NCI-H345 (cell line): ENCODE results near the gene DPY19L3.
"Not testable (repeated sequence)": the region's sequence is repeated elsewhere in the genome, so short reads cannot be mapped to it uniquely, and the experiment has no call there.

Experiments used
- DNase-seq: peaks from one replicate; lab custom pipeline; 2025; lab: John Stamatoyannopoulos, UW

Gene DPY19L3

DNA sequence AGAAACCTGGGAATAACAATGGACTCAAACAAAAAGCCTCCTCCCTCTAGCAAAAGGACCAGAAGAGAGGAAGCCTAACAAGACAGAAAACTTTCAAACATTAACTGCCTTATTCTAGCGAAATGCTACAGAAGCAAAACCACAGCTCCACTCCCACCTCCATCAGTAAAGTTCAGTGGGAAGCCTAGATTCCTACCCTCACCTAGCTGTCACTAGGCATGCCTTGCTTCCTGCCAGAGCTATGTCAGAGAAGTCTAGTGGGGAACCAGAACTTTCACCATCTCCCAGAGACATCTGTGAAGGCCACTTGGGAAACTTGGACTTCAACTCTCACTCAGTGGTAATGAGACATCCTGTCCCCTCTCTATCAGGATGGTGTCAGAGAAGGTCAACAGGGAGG lies 37.1 kb downstream of the DPY19L3 start:
- DNase-seq = no peak

DNA sequence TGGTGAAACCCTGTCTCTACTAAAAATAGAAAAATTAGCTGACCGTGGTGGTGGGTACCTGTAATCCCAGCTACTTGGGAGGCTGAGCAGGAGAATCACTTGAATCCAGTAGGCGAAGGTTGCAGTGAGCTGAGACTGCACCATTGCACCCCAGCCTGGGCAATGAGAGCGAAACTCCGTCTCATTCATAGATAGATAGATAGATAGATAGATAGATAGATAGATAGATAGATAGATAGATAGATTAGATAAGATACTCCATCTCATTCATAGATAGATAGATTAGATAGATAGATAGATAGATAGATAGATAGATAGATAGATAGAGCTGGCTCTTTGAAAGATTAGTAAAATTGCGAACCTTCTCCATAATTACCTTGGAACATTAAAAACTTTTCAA lies 42.0 kb downstream of the DPY19L3 start:
- DNase-seq = not testable (repeated sequence)

DNA sequence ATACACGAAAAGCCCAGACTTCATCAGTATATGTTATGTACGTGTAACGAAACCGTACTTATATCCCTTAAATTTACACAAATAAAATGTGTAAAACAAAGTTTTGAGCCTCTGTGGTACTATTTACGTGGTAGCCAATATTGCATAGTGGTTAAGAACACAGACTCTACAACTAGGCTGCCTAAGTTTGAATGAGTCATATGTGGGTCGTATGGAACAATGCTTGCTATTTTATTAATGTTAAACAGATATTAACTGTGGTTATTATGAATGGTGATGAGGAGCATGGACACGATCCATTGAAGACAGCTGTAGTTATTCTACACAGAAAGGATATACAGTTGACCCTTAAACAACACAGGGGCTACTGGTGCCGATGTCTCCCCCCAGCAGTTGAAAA lies 42.5 kb downstream of the DPY19L3 start:
- no peak for DNase-seq

DNA sequence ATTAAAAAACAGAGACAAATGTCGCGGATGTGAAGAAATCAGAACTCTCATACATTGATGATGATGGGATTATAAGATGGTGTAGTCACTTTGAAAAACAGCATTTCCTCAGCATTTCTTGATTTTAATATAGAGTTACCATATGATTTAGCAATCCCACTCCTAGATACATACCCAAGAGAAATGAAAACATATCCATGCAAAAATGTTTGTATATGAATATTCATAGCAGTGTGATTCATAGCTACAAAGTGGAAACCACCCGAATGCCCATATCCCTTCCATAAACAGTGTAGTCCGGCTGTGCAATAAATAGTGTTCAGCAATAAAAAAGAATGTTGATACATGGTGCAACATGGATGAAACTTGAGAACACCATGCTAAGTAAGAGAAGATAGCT lies 44.6 kb downstream of the DPY19L3 start:
- no peak for DNase-seq

DNA sequence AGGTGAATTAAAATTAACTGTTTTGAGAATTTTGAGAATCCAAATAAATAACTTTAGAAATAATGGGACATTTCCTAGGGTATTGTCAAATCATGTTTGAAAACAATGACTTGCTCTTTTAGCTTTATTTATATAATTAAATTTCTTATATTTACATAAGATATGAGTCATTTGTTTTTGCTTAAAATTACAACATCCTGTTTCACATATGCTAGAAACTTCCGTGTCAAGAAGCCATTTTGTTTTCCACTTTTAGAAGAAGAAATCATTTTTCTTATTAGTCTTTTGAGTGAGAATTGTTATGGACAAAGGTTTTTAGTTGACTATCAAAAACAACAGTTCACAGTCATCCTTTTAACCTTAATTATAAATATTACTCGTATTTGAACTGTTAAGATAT lies 48.2 kb downstream of the DPY19L3 start:
- DNase-seq = no peak

DNA sequence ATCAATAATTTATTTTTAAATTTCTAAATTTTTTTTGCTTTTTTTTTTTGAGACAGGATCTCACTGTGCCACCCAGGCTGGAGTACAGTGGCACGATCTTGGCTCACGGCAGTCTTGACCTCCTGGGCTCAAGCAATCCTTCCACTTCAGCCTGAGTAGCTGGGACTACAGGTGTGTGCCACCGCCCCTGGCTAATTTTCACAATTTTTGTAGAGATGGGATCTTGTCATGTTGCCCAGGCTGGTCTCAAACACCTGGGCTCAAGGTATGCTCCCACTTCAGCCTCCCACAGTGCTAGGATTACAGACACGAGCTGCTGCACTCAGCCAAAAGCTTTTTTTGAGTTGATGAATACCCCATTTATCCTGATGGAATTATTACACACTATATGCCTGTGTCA lies 50.8 kb downstream of the DPY19L3 start:
- no peak for DNase-seq

DNA sequence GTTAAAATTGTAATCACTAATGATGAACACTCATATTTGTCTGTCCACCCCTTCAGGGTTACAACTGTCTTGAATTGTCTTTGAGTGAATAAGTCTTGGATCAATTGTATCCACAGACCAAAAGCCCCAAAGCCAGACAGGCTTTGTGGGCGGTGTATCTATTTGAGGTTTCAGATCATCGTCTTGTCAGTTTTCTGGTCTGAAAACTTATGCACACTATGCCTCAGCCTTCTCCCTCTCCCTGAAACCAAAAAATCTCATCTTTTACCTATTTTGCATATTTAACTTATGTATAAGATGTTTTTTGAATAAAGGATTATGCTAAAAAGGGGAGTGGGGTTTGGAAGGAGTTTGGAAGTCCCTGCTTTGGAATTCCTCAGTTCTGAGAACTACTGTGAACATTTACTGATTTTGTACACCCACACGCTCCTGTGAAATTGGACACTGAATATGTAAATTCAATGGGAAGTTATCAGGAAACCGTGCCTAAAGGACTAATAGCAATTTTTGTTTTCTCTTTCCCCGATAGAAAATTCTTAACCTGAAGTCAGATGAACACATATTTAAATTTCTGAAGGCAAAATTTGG lies 52.1 kb downstream of the DPY19L3 start:
- DNase-seq = no peak

DNA sequence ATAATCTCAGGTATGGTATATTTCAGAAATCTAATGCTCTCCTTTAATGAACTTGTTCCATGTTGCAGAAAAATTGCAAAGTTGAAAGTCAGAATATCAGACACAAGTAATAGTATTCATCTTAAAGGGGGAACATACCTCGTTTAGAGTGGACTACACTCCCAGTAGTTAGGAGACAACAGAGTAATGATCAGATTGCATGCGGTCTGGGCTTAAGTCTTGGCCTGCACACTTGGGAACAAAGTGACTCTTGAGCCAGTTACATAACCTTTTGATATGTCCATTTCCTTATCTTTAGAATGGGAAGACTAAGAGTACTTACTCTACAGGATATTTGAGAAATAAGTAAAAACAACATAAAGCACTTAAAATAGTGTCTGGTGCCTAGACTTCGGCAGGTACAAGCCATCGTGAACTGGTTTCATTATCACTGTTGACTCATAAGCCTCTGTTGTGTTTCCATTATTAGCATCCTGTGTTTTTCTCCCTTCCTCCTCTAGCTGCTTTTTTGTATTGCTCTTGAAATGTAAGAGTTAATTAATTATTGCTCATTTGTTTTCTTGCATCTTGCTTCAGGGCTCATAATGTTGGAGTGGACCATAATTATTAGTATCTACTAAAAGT lies 53.0 kb downstream of the DPY19L3 start:
- no peak for DNase-seq

DNA sequence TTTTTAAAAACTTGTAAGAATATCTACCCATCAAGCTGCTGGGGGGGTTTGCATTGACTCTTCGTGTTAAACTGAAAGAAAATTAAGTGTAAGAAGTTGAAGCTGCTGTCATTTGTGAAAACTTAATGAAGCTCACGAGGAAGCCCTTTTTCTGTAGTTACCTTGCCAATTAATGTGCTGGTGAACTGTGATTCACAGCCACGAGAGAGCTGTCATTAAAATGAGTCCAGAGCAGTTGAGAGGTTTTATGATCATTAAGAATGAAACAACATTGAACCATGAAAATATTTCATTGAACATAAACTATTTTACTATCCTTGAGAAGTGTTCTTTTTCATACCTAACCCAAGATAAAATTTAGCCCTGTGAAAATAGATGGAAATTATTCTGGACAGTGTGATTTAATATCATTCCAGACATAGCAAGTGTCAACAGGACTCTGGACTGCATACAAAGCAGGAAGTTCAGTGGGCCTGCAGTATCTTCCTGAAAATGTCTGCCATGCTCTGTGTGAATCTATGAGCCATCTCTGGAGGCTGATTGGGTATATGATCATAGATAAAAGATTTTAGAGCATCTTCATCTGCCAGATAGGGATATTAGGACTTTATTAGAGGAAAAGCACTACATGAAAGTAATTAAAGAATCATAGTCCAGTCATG lies 53.8 kb downstream of the DPY19L3 start:
- no peak for DNase-seq

DNA sequence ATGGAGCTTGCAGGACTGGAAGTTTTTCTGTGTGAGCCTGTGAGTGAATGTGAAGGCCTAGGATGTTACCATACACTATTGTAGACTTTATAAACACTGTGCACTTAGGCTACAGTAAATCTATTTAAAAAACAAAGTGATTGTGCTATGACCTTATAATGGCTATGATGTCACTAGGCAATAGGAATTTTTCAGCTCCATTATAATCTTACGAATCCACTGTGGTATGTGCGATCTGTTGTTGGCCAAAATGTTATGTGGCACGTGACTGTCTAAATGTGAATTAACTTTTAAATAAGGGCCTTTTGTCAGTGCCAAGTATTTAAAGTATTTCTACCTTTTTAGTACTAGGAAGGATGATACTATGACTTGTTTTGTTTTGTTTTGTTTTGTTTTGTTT lies 54.9 kb downstream of the DPY19L3 start:
- no peak for DNase-seq

DNA sequence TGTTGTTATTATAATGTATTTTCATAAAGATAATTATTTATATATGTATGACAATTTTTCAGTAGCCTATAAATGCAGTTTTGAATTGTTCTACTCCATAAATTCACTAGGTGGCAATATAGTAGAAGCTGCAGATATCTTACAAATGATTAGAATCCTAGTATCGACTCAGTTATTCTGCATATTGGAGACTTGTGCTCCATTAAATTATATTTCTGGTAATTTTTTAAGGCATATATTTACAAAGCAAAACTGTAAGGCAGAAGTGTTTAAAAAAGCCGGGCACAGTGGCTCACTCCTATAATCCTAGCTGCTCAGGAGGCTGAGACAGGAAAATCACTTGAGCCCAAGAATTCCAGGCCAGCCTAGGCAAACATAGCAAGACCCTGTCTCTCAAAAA lies 58.7 kb downstream of the DPY19L3 start:
- peak; percentile 44 for DNase-seq

DNA sequence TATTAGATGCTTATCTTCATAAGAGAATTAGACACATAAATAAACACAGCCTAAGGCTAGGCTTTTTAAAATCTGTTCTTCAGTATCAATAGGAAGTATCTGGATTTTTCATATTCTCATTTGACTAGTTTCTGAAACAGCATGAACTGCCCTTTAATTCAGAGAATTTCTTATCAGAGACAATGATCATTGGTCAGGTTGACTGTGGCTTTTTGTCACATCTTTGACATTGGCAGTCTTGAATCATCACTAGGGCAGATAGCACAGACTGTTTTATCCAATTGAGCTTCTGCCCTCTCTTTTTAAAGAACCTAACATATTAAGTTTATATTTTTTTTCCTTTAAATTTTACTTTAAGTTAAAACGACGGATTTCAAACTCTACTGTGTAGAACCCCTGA lies 59.6 kb downstream of the DPY19L3 start:
- DNase-seq = no peak

DNA sequence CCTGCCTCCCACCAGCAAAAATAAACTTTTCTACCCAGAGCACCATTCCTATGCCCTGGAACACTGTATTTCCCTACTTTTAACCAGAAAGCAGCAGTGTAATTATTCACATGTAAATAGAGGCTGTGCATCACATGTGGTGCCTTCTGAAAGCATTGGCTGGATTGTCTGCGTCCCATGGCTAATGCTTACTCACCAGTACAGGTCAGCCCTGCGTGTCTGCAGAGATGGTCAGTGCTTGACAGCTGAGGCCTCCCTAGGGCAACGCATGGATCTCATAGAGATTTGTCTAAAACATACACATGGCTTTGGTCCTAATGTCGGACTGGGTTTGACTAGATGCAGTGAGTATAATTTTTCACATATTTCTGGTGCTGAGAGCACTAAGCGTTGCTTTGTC lies 64.2 kb downstream of the DPY19L3 start:
- no peak for DNase-seq

DNA sequence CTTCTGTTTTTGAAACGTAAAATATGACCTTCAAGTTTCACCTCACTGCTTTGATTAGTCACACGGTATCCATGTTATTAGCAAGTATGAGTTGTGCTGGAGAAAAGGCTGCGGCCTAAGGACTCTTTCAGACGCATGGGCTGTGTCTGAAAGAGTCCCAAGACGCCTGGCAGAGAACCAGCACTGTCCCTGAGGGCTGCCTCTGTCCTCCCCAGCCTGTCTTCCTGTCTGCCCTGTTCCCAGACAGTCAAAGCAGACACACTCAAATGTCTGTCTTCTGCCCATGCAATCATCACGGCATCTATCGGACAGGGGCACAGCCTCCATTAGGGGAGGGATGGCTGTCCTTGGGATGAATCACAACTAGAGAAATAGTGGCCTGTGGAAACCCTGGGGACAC lies 65.5 kb downstream of the DPY19L3 start:
- no peak for DNase-seq

DNA sequence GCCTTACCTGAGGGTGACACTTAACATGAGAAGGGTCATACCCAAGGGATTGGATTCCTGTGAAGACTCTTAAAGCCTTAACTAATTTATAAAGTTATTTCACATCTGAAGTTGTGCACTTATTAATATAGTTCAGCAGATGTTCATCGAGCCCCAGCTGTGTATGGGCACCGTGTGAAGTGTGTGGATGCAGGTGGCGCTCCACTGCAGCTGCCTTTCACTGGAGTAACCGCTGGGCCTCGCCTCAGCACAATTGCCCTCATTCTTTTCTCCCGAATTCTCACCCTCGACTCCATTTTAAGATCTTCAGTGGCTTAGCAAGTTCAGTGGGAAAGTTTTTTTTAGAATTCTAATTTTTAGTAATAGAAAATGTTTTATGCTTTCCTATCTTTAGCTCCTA lies 66.2 kb downstream of the DPY19L3 start:
- DNase-seq = peak; percentile 20

DNA sequence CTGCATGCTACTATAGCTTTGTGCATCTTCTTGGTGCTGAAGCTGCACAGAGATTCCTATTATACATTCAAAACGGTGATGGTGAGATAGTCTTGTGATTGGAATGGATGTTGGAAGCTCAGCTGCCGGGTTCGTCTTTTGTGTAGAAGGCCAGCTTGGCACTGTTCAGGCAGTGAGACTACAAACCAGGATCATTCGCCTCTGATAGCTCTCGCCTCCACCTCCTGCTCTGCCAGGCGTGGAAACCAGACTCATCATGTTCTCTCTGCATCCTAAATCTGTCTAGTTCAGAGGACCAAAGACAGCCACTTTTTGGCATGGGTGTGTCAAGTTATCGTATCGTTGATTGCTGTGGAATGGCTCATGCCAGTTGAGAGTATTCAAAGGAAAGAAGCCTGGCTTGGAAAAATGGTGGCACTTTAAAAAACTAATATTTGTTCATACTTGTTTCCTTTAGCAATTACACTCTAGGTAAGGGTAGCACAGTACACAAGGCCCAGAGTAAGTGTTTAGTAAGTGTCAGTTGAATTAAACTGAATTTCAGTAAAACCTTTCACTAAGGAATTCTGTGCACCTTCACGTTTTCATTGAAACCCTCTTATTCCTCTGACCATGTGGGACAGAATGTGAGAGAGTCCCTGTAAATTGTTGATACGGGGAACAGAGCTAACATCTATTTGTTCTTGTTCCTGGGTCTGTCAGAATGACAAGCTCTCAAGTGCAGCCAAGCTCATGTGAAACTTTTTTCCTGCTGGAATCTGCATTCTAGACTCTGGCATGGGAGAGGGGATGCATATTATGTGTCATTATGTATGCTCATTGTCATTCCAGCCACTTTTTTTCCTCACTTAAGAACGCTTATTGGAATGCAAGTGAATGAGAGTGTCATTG lies 69.8 kb downstream of the DPY19L3 start:
- no peak for DNase-seq

DNA sequence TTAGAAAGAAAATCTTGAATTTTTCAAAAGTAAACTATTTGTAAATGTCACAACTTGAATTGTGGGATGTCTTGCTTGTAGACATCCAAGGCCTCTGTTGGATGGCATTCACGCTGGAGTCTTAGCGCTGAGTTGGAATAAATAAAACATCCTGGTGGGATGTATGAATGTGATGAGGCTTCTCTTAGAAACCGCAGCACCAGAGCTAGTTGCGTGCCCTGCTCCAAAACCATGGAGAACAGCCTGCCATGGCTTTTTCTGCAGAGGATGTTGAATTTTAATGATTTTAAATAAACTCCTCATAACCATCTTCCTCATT lies 70.4 kb downstream of the DPY19L3 start:
- no peak for DNase-seq

DNA sequence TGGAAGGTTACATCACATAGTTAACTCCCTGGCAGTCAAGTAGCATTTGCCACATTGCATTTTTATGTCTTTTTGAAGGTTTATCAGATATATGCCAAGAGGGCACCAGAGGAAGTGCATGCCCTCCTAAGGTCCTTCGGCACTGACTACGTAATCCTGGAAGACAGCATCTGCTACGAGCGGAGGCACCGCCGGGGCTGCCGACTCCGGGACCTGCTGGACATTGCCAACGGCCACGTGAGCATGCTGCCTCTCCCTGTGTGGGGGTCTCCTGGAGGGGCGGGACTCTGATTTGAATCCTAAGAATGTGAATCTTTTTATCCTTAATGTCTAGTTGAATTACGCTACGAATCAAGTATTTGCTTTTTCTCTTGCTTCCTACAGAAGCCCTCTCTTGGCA lies 74.8 kb downstream of the DPY19L3 start:
- no peak for DNase-seq

DNA sequence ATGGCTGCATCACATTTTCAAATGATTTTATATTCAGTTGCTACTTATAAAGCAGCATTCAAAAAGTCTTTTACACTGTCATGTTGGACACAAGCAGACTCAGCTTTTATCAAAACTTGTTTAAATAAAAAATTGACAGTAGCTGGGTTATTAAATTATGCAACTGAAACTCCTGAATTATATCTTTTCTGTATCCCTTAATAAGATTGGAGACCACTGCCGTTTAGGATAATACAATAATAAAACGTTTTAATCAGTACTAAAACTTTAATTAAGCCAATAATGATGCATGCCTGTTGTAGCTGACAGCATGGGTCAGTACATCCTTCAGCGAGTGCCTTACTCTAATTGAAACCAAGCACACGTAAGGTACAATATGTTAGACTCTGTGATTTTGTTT lies 78.0 kb downstream of the DPY19L3 start:
- no peak for DNase-seq

DNA sequence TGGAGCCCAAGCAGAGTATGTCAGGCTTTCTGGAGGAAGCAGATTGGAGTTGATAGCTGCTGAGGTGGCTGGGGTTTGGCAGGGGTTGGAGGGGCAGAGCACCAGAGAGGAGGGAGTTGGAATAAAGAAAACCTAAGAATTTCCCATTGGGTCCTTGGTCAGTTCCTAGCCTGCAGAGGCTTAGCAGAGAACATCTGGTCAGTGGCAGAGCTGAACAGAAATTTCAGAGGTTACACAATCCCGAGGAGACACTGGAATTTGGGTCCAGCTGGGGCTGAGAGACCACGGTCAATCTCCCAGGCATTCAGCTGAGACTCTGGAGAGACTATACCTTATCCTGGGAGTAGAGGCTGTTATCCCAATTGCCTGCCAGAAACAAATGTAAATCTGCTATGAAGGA lies 84.4 kb downstream of the DPY19L3 start:
- no peak for DNase-seq

DNA sequence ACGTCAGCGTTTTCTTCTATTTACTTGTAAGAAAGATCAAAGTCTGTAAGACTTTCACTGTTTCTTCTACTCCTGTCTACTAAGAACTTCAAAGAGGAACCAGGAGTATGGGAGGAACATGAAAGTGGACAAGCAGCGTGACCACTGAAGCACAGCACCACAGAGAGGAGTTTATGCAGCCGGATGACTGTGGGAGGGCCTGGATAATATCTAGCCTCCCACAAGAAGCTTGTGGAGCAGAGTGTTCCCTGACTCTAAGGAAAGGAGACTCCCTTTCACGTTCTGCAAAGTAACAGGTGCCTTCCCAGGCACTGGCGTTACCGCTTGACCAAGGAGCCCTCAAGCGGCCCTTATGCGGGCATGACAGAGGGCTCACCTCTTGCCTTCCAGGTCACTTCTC lies 91.8 kb downstream of the DPY19L3 start:
- DNase-seq = no peak

DNA sequence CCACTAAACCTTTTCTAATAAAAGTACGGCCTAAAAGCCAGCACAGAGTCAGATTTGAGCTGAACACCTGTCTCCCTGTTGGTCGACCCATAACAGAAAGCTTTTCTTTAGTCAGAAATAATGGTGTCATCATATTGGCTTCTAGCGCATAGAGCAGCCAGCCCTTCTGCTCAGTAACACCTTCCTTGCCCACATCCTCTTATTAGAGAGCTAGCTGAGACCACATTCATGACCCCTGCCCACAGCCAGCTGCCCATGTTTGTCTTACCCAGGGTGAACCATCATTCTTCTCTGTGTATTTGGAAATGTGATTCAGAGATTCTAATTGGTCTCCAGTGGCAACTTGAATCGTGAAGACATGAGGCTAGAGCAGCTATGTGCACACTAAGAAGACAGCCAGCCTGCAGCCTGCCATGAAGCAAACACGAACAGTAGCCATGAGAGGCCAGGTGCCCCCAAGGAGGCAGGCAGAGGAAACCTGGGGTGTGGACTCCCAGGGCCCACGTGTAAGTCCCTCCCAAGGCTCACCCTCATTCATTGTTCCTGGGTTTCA lies 93.2 kb downstream of the DPY19L3 start:
- no peak for DNase-seq

DNA sequence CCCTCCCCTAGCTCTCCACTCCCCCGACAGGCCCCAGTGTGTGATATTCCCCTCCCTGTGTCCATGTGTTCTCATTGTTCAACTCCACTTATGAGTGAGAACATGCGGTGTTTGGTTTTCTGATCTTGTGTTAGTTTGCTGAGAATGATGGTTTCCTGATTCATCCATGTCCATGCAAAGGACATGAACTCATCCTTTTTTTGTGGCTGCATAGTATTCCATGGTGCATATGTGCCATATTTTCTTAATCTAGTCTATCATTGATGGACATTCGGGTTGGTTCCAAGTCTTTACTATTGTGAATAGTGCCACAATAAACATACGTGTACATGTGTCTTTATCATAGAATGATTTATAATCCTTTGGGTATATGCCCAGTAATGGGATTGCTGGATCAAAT lies 106.9 kb downstream of the DPY19L3 start:
- not testable (repeated sequence) for DNase-seq
